Measurements from ENCODE around the gene DLEU7.

The DLEU7 gene

GRCh38 chr13:50810998-50811397 is 32.5 kb downstream of the DLEU7 start:
- Histone ChIP-seq H3K4me1 (ENCODE audit: control insufficient read depth, insufficient read depth, low read length) (no peaks in the 10 kb centered on the region), H3K9me3 (ENCODE audit: control insufficient read depth, insufficient read depth, low read depth, low read length) (no peaks in the 10 kb centered on the region), H3K4me3 (ENCODE audit: low read depth, low read length) (no peak overlapping the region), H3K27ac (ENCODE audit: extremely low read depth, low read depth, low read length) (no peak overlapping the region), H3K36me3 (ENCODE audit: control insufficient read depth in 2 of 2, insufficient read depth in 1 of 2, low read length in 2 of 2) (no peaks in the 10 kb centered on the region)
- POLR2A ChIA-PET, result no interaction called here
- TF ChIP-seq PRDM1 (tag by site-specific recombination; IDR thresholded peaks at IDR 0.05) (0 out of 2 replicates have a peak, but pooled peaks have one; percentile 17), ZSCAN4 (tag by site-specific recombination; IDR thresholded peaks at IDR 0.05) (peak; percentile 50; the same call in 1 of the 2 replicates), SP3 (tag by site-specific recombination; IDR thresholded peaks at IDR 0.05) (no peak)
- CTCF ChIA-PET, result interaction anchor here (0.5 to 0.8 kb wide), 2 partner anchors 10 to 821 kb away, joined by 4 read pairs; no protein-coding TSS in a partner anchor

DNA sequence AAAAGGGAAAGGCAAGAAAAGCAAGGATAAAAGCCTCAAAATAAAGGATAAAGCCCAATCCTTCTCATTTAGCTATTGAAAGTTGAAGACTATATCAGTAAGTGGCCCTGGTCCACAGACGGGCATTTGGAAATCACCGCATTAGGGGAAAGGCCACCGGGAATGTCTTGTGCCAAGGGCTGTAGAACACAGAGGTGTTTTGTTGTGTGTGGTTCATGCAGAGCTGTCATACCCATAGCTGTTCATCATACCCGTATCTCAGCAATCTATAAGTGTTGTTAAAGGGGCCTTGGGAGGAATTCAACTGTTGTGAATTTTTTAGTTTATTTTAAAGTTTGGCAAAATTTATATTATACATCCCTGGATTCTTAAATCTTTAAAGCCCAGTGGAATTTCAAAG is 33.0 kb downstream of the DLEU7 start:
- ChIA-PET POLR2A (no interaction called here), CTCF (interaction anchor here (0.5 to 0.8 kb wide), 2 partner anchors 9 to 820 kb away, joined by 4 read pairs; no protein-coding TSS in a partner anchor)
- Histone ChIP-seq H3K4me1 (ENCODE audit: control insufficient read depth, insufficient read depth, low read length) (no peaks in the 10 kb centered on the region), H3K4me3 (ENCODE audit: low read depth, low read length) (no peak overlapping the region), H3K9me3 (ENCODE audit: control insufficient read depth, insufficient read depth, low read depth, low read length) (no peaks in the 10 kb centered on the region), H3K36me3 (ENCODE audit: control insufficient read depth in 2 of 2, insufficient read depth in 1 of 2, low read length in 2 of 2) (no peaks in the 10 kb centered on the region), H3K27ac (ENCODE audit: extremely low read depth, low read depth, low read length) (no peak overlapping the region)
- no peak for TF ChIP-seq ZNF501 (tag by site-specific recombination; IDR thresholded peaks at IDR 0.05)
- no peak for TF ChIP-seq ZNF777 (tag by site-specific recombination; IDR thresholded peaks at IDR 0.05; ENCODE audit: borderline replicate concordance)
- no peak for TF ChIP-seq ZSCAN18 (tag by site-specific recombination; IDR thresholded peaks at IDR 0.05)
- TF ChIP-seq, protein P1, sequence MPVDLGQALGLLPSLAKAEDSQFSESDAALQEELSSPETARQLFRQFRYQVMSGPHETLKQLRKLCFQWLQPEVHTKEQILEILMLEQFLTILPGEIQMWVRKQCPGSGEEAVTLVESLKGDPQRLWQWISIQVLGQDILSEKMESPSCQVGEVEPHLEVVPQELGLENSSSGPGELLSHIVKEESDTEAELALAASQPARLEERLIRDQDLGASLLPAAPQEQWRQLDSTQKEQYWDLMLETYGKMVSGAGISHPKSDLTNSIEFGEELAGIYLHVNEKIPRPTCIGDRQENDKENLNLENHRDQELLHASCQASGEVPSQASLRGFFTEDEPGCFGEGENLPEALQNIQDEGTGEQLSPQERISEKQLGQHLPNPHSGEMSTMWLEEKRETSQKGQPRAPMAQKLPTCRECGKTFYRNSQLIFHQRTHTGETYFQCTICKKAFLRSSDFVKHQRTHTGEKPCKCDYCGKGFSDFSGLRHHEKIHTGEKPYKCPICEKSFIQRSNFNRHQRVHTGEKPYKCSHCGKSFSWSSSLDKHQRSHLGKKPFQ (tag by site-specific recombination; IDR thresholded peaks at IDR 0.05), result no peak
- TF ChIP-seq MZF1 (tag by site-specific recombination; IDR thresholded peaks at IDR 0.05; ENCODE audit: borderline replicate concordance), result no peak
- no peak for TF ChIP-seq GLI4 (tag by site-specific recombination; IDR thresholded peaks at IDR 0.05)
- TF ChIP-seq ZBTB21 (tag by site-specific recombination; IDR thresholded peaks at IDR 0.05), result no peak
- no peak for TF ChIP-seq ZNF426 (tag by site-specific recombination; IDR thresholded peaks at IDR 0.05)
- no peak for TF ChIP-seq ZNF398 (tag by site-specific recombination; IDR thresholded peaks at IDR 0.05)
- TF ChIP-seq ZBTB49 (tag by site-specific recombination; IDR thresholded peaks at IDR 0.05; ENCODE audit: low read depth), result no peak
- no peak for TF ChIP-seq ZBTB11 (tag by site-specific recombination; conservative IDR thresholded peaks at IDR 0.05; ENCODE audit: low read depth)
- TF ChIP-seq ZNF843 (tag by site-specific recombination; IDR thresholded peaks at IDR 0.05), result no peak
- TF ChIP-seq ZBTB44 (tag by site-specific recombination; IDR thresholded peaks at IDR 0.05), result no peak
- no peak for TF ChIP-seq SCRT2 (tag by site-specific recombination; IDR thresholded peaks at IDR 0.05)
- TF ChIP-seq SP3 (tag by site-specific recombination; IDR thresholded peaks at IDR 0.05), result no peak
- no peak for TF ChIP-seq ZNF792 (tag by site-specific recombination; IDR thresholded peaks at IDR 0.05)
- TF ChIP-seq ZNF10 (tag by site-specific recombination; IDR thresholded peaks at IDR 0.05), result no peak
